Breast epithelium (tissue), 3 donors: ENCODE measurements around the gene PTPRK.

ENCODE experiments used
- CTCF ChIP-seq, 3 donors: fragments of 450-650 bp; IDR thresholded peaks; one replicate each; pipeline ENCODE4 v1.5.1; 2016 to 2017; ENCODE audit warnings: antibody characterized with exemption in 3 of 3, mild to moderate bottlenecking in 3 of 3, moderate library complexity in 3 of 3
- POLR2A ChIP-seq: fragments of 450-650 bp; IDR thresholded peaks from one replicate; pipeline ENCODE4 v1.6.1; 2016; ENCODE audit warnings: antibody characterized with exemption, mild to moderate bottlenecking, moderate library complexity
- POLR2AphosphoS5 ChIP-seq, 3 donors: sonication (generic); formaldehyde crosslinking; IDR thresholded peaks; one replicate each; pipeline ENCODE4 v1.6.1; 2017; ENCODE audit warnings: antibody characterized with exemption in 3 of 3

- TF ChIP-seq CTCF (IDR thresholded peaks at IDR 0.05): no peak
- no peak for TF ChIP-seq POLR2A
- no peak for TF ChIP-seq POLR2AphosphoS5 (IDR thresholded peaks at IDR 0.05)
Observed at GRCh38 chr6:128307671-128308070, 212.7 kb downstream of the PTPRK start.
